ENCODE measurements around the gene POLR1A.

Gene POLR1A

DNA sequence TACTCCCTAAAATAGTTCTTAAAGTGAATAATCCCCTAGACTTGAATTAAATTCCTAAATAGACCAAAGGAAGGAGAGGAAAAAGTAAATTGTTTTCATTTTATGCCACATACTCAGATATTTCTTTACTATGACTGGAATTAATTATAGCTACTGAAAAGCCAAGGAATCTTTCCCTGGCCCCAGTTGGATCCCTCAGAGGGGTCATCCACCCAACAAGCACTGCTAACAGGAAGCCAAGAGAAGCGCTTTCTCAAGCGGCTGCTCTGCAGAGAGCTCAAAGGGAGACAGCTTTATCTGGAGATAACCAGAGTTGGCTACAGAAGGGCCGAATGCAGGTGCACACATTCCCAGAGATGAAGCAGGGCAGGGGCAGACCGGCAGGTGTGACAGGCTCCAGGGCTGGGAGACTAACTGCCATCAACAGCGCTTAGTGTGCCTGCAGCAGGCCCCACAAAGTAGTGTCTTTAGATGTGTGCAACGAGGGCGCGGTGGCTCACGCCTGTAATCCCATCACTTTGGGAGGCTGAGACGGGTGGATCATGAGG, 51.1 kb downstream of the POLR1A start:
- TF ChIP-seq EZH2phosphoT487 (IDR thresholded peaks at IDR 0.05; ENCODE audit: low read depth) = no peak
- TF ChIP-seq, protein P1, sequence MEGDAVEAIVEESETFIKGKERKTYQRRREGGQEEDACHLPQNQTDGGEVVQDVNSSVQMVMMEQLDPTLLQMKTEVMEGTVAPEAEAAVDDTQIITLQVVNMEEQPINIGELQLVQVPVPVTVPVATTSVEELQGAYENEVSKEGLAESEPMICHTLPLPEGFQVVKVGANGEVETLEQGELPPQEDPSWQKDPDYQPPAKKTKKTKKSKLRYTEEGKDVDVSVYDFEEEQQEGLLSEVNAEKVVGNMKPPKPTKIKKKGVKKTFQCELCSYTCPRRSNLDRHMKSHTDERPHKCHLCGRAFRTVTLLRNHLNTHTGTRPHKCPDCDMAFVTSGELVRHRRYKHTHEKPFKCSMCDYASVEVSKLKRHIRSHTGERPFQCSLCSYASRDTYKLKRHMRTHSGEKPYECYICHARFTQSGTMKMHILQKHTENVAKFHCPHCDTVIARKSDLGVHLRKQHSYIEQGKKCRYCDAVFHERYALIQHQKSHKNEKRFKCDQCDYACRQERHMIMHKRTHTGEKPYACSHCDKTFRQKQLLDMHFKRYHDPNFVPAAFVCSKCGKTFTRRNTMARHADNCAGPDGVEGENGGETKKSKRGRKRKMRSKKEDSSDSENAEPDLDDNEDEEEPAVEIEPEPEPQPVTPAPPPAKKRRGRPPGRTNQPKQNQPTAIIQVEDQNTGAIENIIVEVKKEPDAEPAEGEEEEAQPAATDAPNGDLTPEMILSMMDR (IDR thresholded peaks at IDR 0.05; ENCODE audit: low read depth, low read length) = no peak
- no peak overlapping the region for H3K4me3 ChIP-seq (ENCODE audit: low read length)
- no peaks in the 10 kb centered on the region for H3K27me3 ChIP-seq (ENCODE audit: low read depth, low read length)
- H3K4me1 ChIP-seq (ENCODE audit: low read length) = no peaks in the 10 kb centered on the region
- H2AFZ ChIP-seq (ENCODE audit: low read depth, low read length) = no peak overlapping the region
- H3K4me2 ChIP-seq (ENCODE audit: low read length) = no peak overlapping the region
- H3K9ac ChIP-seq (ENCODE audit: low read length) = no peak overlapping the region
- H3K36me3 ChIP-seq (replicated peaks; ENCODE audit: low read depth, low read length) = peaks cover 44% of the 10 kb centered on the region
- peaks cover 3% of the 10 kb centered on the region; the same call in 1 of the 2 replicates for H3K79me2 ChIP-seq (ENCODE audit: low read length)
- H3K27ac ChIP-seq (ENCODE audit: low read length) = no peak overlapping the region
- H3K9me3 ChIP-seq (ENCODE audit: insufficient read depth, low read length) = no peaks in the 10 kb centered on the region
- H4K20me1 ChIP-seq (ENCODE audit: insufficient read depth, low read length) = no peaks in the 10 kb centered on the region

DNA sequence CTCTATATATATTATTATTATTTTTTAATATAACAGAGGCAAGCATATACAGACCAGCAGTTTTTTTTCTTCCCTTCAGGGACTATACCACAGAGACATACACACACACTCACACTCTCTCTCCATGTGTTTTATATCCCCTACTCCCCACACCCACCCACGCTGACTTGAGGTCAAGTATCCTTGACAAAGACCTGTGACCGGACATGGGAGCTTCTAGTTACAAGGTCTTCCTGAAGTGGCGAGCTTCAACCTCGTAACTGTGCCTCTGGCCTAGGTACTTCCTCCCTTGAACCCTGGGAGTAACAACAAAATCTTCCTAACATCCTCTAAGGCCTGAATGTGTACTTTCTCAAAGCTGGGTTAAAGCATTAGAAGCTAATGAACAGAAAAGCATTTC, 52.5 kb downstream of the POLR1A start:
- Histone ChIP-seq H3K9me3 (ENCODE audit: insufficient read depth, low read length) (no peaks in the 10 kb centered on the region), H3K79me2 (ENCODE audit: low read length) (no peaks in the 10 kb centered on the region), H3K36me3 (replicated peaks; ENCODE audit: low read depth, low read length) (peaks cover 50% of the 10 kb centered on the region), H3K27ac (ENCODE audit: low read length) (no peak overlapping the region), H3K4me3 (ENCODE audit: low read length) (no peak overlapping the region), H3K4me1 (ENCODE audit: low read length) (no peaks in the 10 kb centered on the region), H3K27me3 (ENCODE audit: low read depth, low read length) (no peaks in the 10 kb centered on the region), H3K4me2 (ENCODE audit: low read length) (no peak overlapping the region), H4K20me1 (ENCODE audit: insufficient read depth, low read length) (no peaks in the 10 kb centered on the region), H3K9ac (ENCODE audit: low read length) (no peak overlapping the region), H2AFZ (ENCODE audit: low read depth, low read length) (no peak overlapping the region)
- TF ChIP-seq EZH2phosphoT487 (IDR thresholded peaks at IDR 0.05; ENCODE audit: low read depth) = no peak
- TF ChIP-seq, protein P1 (IDR thresholded peaks at IDR 0.05; ENCODE audit: low read depth, low read length) = no peak

DNA sequence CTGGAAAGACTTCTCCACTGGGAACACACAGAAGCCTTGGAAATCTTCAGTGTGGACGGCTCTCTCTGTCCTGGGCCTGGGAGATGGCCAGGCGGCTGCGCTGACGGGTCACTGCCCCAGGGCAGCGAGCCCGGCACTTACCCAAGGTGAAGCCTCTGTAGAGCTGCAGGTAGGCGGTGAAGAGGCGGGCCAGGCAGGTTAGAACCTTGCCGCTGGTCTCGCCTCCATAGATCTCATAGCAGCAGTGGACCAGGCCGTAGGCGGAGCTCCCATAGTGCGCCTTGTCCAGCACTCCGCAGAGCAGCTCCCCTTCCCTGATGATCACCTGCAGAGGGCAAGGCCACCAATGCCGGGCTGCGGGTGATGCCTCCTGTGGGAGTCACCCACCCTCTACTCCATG, 53.0 kb downstream of the POLR1A start:
- Histone ChIP-seq H3K9ac (ENCODE audit: low read length) (no peak overlapping the region), H3K27ac (ENCODE audit: low read length) (no peak overlapping the region), H3K9me3 (ENCODE audit: insufficient read depth, low read length) (no peaks in the 10 kb centered on the region), H3K4me1 (ENCODE audit: low read length) (no peaks in the 10 kb centered on the region), H3K36me3 (replicated peaks; ENCODE audit: low read depth, low read length) (peaks cover 53% of the 10 kb centered on the region), H4K20me1 (ENCODE audit: insufficient read depth, low read length) (no peaks in the 10 kb centered on the region), H3K4me2 (ENCODE audit: low read length) (no peak overlapping the region), H3K79me2 (ENCODE audit: low read length) (no peaks in the 10 kb centered on the region), H3K27me3 (ENCODE audit: low read depth, low read length) (no peaks in the 10 kb centered on the region), H2AFZ (ENCODE audit: low read depth, low read length) (no peak overlapping the region), H3K4me3 (ENCODE audit: low read length) (no peak overlapping the region)
- TF ChIP-seq, protein P1 (IDR thresholded peaks at IDR 0.05; ENCODE audit: low read depth, low read length) = no peak

DNA sequence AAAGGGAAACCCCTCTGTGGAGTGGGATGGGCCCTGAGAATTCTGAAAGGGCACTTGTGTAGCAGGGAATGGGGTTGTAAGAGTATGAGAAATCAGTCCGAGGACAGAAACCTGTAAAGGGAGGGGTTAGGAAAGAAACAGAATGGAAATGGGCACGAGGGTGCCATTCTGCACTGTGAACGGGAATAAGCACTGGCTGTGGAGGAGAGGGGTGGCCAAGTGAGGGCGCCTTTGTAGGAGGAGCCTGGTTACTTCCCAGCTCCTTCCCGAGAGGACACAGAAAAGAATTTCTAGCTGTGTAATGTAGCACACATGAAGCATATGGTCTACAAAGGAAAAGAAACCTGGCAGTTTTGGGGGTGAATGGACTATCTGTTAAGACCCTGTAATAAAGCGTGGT, 53.4 kb downstream of the POLR1A start:
- H3K27me3 ChIP-seq (ENCODE audit: low read depth, low read length) = no peaks in the 10 kb centered on the region
- no peaks in the 10 kb centered on the region for H3K9me3 ChIP-seq (ENCODE audit: insufficient read depth, low read length)
- no peak overlapping the region for H3K9ac ChIP-seq (ENCODE audit: low read length)
- no peak overlapping the region for H3K4me3 ChIP-seq (ENCODE audit: low read length)
- no peak overlapping the region for H3K4me2 ChIP-seq (ENCODE audit: low read length)
- no peaks in the 10 kb centered on the region for H4K20me1 ChIP-seq (ENCODE audit: insufficient read depth, low read length)
- no peak overlapping the region for H3K27ac ChIP-seq (ENCODE audit: low read length)
- H3K36me3 ChIP-seq (replicated peaks; ENCODE audit: low read depth, low read length) = peaks cover 55% of the 10 kb centered on the region
- no peaks in the 10 kb centered on the region for H3K4me1 ChIP-seq (ENCODE audit: low read length)
- H3K79me2 ChIP-seq (ENCODE audit: low read length) = no peaks in the 10 kb centered on the region
- H2AFZ ChIP-seq (ENCODE audit: low read depth, low read length) = no peak overlapping the region
- TF ChIP-seq, protein P1 (IDR thresholded peaks at IDR 0.05; ENCODE audit: low read depth, low read length) = no peak
- TF ChIP-seq EZH2phosphoT487 (IDR thresholded peaks at IDR 0.05; ENCODE audit: low read depth) = no peak
